ENCODE data around the gene PROS1.

DNA sequence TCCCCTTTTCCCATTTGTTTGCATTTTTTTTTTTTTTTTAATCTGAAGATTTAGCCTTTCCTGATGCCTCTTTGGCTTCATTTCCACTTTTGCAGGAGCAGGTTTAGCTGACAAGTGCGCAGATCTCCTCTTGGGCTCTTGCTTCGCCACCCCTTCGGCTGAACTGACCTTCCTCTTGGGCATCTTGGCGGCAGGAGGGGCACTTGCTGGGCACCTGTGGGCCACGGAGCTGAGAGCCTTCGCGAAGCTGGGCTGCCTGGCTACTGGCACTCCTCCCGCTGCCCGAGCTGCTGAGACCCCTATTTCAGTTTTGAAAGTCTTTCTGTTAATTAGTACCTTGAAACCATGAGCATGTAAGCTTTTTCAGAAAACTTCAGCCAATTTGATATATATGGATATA is 15.1 kb upstream of the PROS1 start:
- TF ChIP-seq GATA2 (IDR thresholded peaks at IDR 0.05; ENCODE audit: low read depth, low read length) (no peak), GATA3 (IDR thresholded peaks at IDR 0.05; ENCODE audit: low read depth, low read length) (no peak)
